ENCODE results near the gene BEST2.

The BEST2 gene

GRCh38 chr19:12789904-12790619 lies 38.5 kb downstream of the BEST2 start:
- H3K9ac ChIP-seq (ENCODE audit: low read length), result peak overlapping the region; percentile 85
- no peaks in the 10 kb centered on the region for H3K9me3 ChIP-seq (ENCODE audit: low read length)
- H3K27ac ChIP-seq (ENCODE audit: low read depth, low read length), result peak overlapping the region; percentile 99
- no peaks in the 10 kb centered on the region for H3K27me3 ChIP-seq (ENCODE audit: control insufficient read depth in 1 of 2, insufficient read depth in 2 of 2, low read length in 2 of 2)
- H3K4me1 ChIP-seq (ENCODE audit: insufficient read depth, low read length), result peaks cover 27% of the 10 kb centered on the region
- peak overlapping the region; percentile 60 to 75 for H3K4me3 ChIP-seq (ENCODE audit: low read depth in 1 of 2, low read length in 2 of 2)
- no peaks in the 10 kb centered on the region for H3K36me3 ChIP-seq (ENCODE audit: insufficient read depth, low read length)

- H3K27ac ChIP-seq (ENCODE audit: low read depth, low read length), result peak overlapping the region; percentile 99
- no peaks in the 10 kb centered on the region for H3K9me3 ChIP-seq (ENCODE audit: low read length)
- no peaks in the 10 kb centered on the region for H3K36me3 ChIP-seq (ENCODE audit: insufficient read depth, low read length)
- peak overlapping the region; percentile 60 to 75 for H3K4me3 ChIP-seq (ENCODE audit: low read depth in 1 of 2, low read length in 2 of 2)
- no peaks in the 10 kb centered on the region for H3K27me3 ChIP-seq (ENCODE audit: control insufficient read depth in 1 of 2, insufficient read depth in 2 of 2, low read length in 2 of 2)
- peak overlapping the region; percentile 85 for H3K9ac ChIP-seq (ENCODE audit: low read length)
- H3K4me1 ChIP-seq (ENCODE audit: insufficient read depth, low read length), result peaks cover 29% of the 10 kb centered on the region
Observed at GRCh38 chr19:12790628-12791344, 39.2 kb downstream of the BEST2 start.

GRCh38 chr19:12791345-12792050 lies 39.9 kb downstream of the BEST2 start, which contains the start of gene JUNB:
Gene JUNB (plus strand): TSS chr19:12791486. CDS start chr19:12791772, 286 bp downstream.
- peak within 1 kb of the TSS; percentile 82 to 90 for H3K4me3 ChIP-seq (ENCODE audit: low read depth in 1 of 2, low read length in 2 of 2)
- H3K36me3 ChIP-seq (ENCODE audit: insufficient read depth, low read length), result no peaks in the 10 kb centered on the region
- peaks cover 36% of the 10 kb centered on the region for H3K4me1 ChIP-seq (ENCODE audit: insufficient read depth, low read length)
- peak within 1 kb of the TSS; percentile 99 for H3K27ac ChIP-seq (ENCODE audit: low read depth, low read length)
- no peaks in the 10 kb centered on the region for H3K27me3 ChIP-seq (ENCODE audit: control insufficient read depth in 1 of 2, insufficient read depth in 2 of 2, low read length in 2 of 2)
- H3K9me3 ChIP-seq (ENCODE audit: low read length), result no peaks in the 10 kb centered on the region
- peak within 1 kb of the TSS; percentile 99 for H3K9ac ChIP-seq (ENCODE audit: low read length)

GRCh38 chr19:12792051-12792852 lies 40.7 kb downstream of the BEST2 start:
- peak overlapping the region; percentile 82 to 90 for H3K4me3 ChIP-seq (ENCODE audit: low read depth in 1 of 2, low read length in 2 of 2)
- H3K4me1 ChIP-seq (ENCODE audit: insufficient read depth, low read length), result peaks cover 36% of the 10 kb centered on the region
- peaks cover 6% of the 10 kb centered on the region for H3K36me3 ChIP-seq (ENCODE audit: insufficient read depth, low read length)
- peak overlapping the region; percentile 99 for H3K9ac ChIP-seq (ENCODE audit: low read length)
- no peaks in the 10 kb centered on the region for H3K9me3 ChIP-seq (ENCODE audit: low read length)
- no peaks in the 10 kb centered on the region for H3K27me3 ChIP-seq (ENCODE audit: control insufficient read depth in 1 of 2, insufficient read depth in 2 of 2, low read length in 2 of 2)
- peak overlapping the region; percentile 99 for H3K27ac ChIP-seq (ENCODE audit: low read depth, low read length)

- Histone ChIP-seq H3K36me3 (ENCODE audit: insufficient read depth, low read length) (peaks cover 7% of the 10 kb centered on the region), H3K4me3 (ENCODE audit: low read depth in 1 of 2, low read length in 2 of 2) (peak overlapping the region; percentile 82 to 90), H3K27ac (ENCODE audit: low read depth, low read length) (peak overlapping the region; percentile 99), H3K9me3 (ENCODE audit: low read length) (no peaks in the 10 kb centered on the region), H3K27me3 (ENCODE audit: control insufficient read depth in 1 of 2, insufficient read depth in 2 of 2, low read length in 2 of 2) (no peaks in the 10 kb centered on the region), H3K9ac (ENCODE audit: low read length) (peak overlapping the region; percentile 99), H3K4me1 (ENCODE audit: insufficient read depth, low read length) (peaks cover 31% of the 10 kb centered on the region)
Observed at GRCh38 chr19:12792853-12793289, 41.3 kb downstream of the BEST2 start.

- H3K9me3 ChIP-seq (ENCODE audit: low read length), result no peaks in the 10 kb centered on the region
- H3K9ac ChIP-seq (ENCODE audit: low read length), result peak overlapping the region; percentile 99
- peak overlapping the region; percentile 99 for H3K27ac ChIP-seq (ENCODE audit: low read depth, low read length)
- H3K36me3 ChIP-seq (ENCODE audit: insufficient read depth, low read length), result peaks cover 7% of the 10 kb centered on the region
- no peaks in the 10 kb centered on the region for H3K27me3 ChIP-seq (ENCODE audit: control insufficient read depth in 1 of 2, insufficient read depth in 2 of 2, low read length in 2 of 2)
- H3K4me1 ChIP-seq (ENCODE audit: insufficient read depth, low read length), result peaks cover 24% of the 10 kb centered on the region
- peak overlapping the region; percentile 82 to 90 for H3K4me3 ChIP-seq (ENCODE audit: low read depth in 1 of 2, low read length in 2 of 2)
Observed at GRCh38 chr19:12793290-12794195, 42.0 kb downstream of the BEST2 start.

GRCh38 chr19:12794196-12794941 lies 42.8 kb downstream of the BEST2 start:
- no peaks in the 10 kb centered on the region for H3K9me3 ChIP-seq (ENCODE audit: low read length)
- H3K9ac ChIP-seq (ENCODE audit: low read length), result peak overlapping the region; percentile 56
- peak overlapping the region; percentile 82 to 90 for H3K4me3 ChIP-seq (ENCODE audit: low read depth in 1 of 2, low read length in 2 of 2)
- H3K36me3 ChIP-seq (ENCODE audit: insufficient read depth, low read length), result peaks cover 9% of the 10 kb centered on the region
- peak overlapping the region; percentile 99 for H3K27ac ChIP-seq (ENCODE audit: low read depth, low read length)
- H3K27me3 ChIP-seq (ENCODE audit: control insufficient read depth in 1 of 2, insufficient read depth in 2 of 2, low read length in 2 of 2), result no peaks in the 10 kb centered on the region
- H3K4me1 ChIP-seq (ENCODE audit: insufficient read depth, low read length), result peaks cover 16% of the 10 kb centered on the region

GRCh38 chr19:12794971-12795381 lies 43.4 kb downstream of the BEST2 start:
- Histone ChIP-seq H3K4me3 (ENCODE audit: low read depth in 1 of 2, low read length in 2 of 2) (no peak overlapping the region), H3K36me3 (ENCODE audit: insufficient read depth, low read length) (peaks cover 15% of the 10 kb centered on the region), H3K9me3 (ENCODE audit: low read length) (no peaks in the 10 kb centered on the region), H3K27ac (ENCODE audit: low read depth, low read length) (peak overlapping the region; percentile 99), H3K4me1 (ENCODE audit: insufficient read depth, low read length) (peaks cover 17% of the 10 kb centered on the region), H3K9ac (ENCODE audit: low read length) (no peak overlapping the region), H3K27me3 (ENCODE audit: control insufficient read depth in 1 of 2, insufficient read depth in 2 of 2, low read length in 2 of 2) (no peaks in the 10 kb centered on the region)

- Histone ChIP-seq H3K9me3 (ENCODE audit: low read length) (no peaks in the 10 kb centered on the region), H3K36me3 (ENCODE audit: insufficient read depth, low read length) (peaks cover 22% of the 10 kb centered on the region), H3K9ac (ENCODE audit: low read length) (no peak overlapping the region), H3K4me1 (ENCODE audit: insufficient read depth, low read length) (peaks cover 19% of the 10 kb centered on the region), H3K4me3 (ENCODE audit: low read depth in 1 of 2, low read length in 2 of 2) (no peak overlapping the region), H3K27me3 (ENCODE audit: control insufficient read depth in 1 of 2, insufficient read depth in 2 of 2, low read length in 2 of 2) (no peaks in the 10 kb centered on the region), H3K27ac (ENCODE audit: low read depth, low read length) (peak overlapping the region; percentile 28)
Observed at GRCh38 chr19:12796146-12797071, 44.8 kb downstream of the BEST2 start.

All from muscle layer of colon (tissue), 2 donors.